Cardiac fibroblast (primary cell): ENCODE data around the gene RNF41.

Experiments used
- DNase-seq, 2 donors: peaks; one replicate each; pipeline versions ENCODE4 v3.0.0 to v3.0.0-alpha.2; 2010; ENCODE audit warnings: low read depth in 2 of 2
- H3K4me3 ChIP-seq, 2 donors: replicated peaks in 1 of 2; 1 replicate in 1 of 2; 2 replicates in 1 of 2; pipeline ENCODE4 v1.5.1; 2011; ENCODE audit warnings: low read depth in 2 of 2, low read length in 2 of 2, mild to moderate bottlenecking in 2 of 2, moderate library complexity in 1 of 2
- CTCF ChIP-seq: IDR thresholded peaks from one replicate; pipeline ENCODE4 v1.5.1; 2011; ENCODE audit warnings: low read depth, mild to moderate bottlenecking, low read length, inconsistent platforms

RNF41 gene

GRCh38 chr12:56260921-56261320 is 39.2 kb upstream of the RNF41 start:
- H3K4me3 ChIP-seq = no peak overlapping the region
- no peak for DNase-seq
- TF ChIP-seq CTCF = no peak

GRCh38 chr12:56260380-56260779 is 38.7 kb upstream of the RNF41 start:
- H3K4me3 ChIP-seq = no peak overlapping the region
- DNase-seq = no peak
- no peak for TF ChIP-seq CTCF

- H3K4me3 ChIP-seq = peak overlapping the region; percentile 64 to 67
- DNase-seq = no peak
- peak; percentile 0 for TF ChIP-seq CTCF
These were observed 37.1 kb upstream of the RNF41 start for GRCh38 chr12:56258820-56259183.

- peak; percentile 69 to 85 for DNase-seq
- H3K4me3 ChIP-seq = peak within 1 kb of the TSS; percentile 71 to 83
- TF ChIP-seq CTCF = peak; percentile 27
These were observed 36.5 kb upstream of the RNF41 start, which contains the start of gene ANKRD52 for GRCh38 chr12:56258068-56258819. Gene ANKRD52, minus strand, starts transcription at chr12:56258384. Its CDS starts 115 bp downstream, at chr12:56258269.

- TF ChIP-seq CTCF = no peak
- H3K4me3 ChIP-seq = peak overlapping the region; percentile 71 to 83
- DNase-seq = peak; percentile 27
These were observed 35.9 kb upstream of the RNF41 start for GRCh38 chr12:56257491-56258067.

GRCh38 chr12:56257071-56257470 is 35.3 kb upstream of the RNF41 start:
- no peak for DNase-seq
- peak overlapping the region; percentile 71 to 83 for H3K4me3 ChIP-seq
- TF ChIP-seq CTCF = no peak
